ENCODE data around the gene HBB. TPM values are rescaled to one million over a fixed set of nuclear protein-coding genes. Genes with fewer than 3 reads are reported as not detected.

HBB gene
- total RNA-seq, 1 donor from 2014 or later: not detected

DNA sequence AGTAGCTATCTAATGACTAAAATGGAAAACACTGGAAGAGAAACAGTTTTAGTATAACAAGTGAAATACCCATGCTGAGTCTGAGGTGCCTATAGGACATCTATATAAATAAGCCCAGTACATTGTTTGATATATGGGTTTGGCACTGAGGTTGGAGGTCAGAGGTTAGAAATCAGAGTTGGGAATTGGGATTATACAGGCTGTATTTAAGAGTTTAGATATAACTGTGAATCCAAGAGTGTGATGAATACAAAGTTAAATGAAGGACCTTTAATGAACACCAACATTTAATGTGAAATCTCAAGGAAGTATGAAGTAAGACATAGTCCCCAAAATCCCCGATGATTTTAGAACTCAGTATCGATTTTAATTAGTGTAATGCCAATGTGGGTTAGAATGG is 10.5 kb upstream of the HBB start:
- Mint-ChIP-seq H3K4me3 (no peak overlapping the region), H3K27ac (no peak overlapping the region), H3K9me3 (no peaks in the 10 kb centered on the region), H3K36me3 (no peaks in the 10 kb centered on the region), H3K27me3 (ENCODE audit: insufficient read depth, low read depth) (peaks cover 2% of the 10 kb centered on the region), H3K4me1 (no peaks in the 10 kb centered on the region)
- TF ChIP-seq EZH2phosphoT487 (IDR thresholded peaks at IDR 0.05) (no peak), EZH2 (IDR thresholded peaks at IDR 0.05) (no peak)
- TF ChIP-seq, protein P1, sequence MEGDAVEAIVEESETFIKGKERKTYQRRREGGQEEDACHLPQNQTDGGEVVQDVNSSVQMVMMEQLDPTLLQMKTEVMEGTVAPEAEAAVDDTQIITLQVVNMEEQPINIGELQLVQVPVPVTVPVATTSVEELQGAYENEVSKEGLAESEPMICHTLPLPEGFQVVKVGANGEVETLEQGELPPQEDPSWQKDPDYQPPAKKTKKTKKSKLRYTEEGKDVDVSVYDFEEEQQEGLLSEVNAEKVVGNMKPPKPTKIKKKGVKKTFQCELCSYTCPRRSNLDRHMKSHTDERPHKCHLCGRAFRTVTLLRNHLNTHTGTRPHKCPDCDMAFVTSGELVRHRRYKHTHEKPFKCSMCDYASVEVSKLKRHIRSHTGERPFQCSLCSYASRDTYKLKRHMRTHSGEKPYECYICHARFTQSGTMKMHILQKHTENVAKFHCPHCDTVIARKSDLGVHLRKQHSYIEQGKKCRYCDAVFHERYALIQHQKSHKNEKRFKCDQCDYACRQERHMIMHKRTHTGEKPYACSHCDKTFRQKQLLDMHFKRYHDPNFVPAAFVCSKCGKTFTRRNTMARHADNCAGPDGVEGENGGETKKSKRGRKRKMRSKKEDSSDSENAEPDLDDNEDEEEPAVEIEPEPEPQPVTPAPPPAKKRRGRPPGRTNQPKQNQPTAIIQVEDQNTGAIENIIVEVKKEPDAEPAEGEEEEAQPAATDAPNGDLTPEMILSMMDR (IDR thresholded peaks at IDR 0.05): no peak
- Histone ChIP-seq H3K4me2 (no peak overlapping the region), H3K4me1 (no peaks in the 10 kb centered on the region), H3K36me3 (no peaks in the 10 kb centered on the region), H3K79me2 (ENCODE audit: low read depth) (no peaks in the 10 kb centered on the region), H3F3A (ENCODE audit: low read depth) (no peaks in the 10 kb centered on the region), H3K9ac (no peak overlapping the region), H3K9me3 (ENCODE audit: low read depth) (no peaks in the 10 kb centered on the region), H2AFZ (replicated peaks) (no peak overlapping the region), H3K27me3 (no peaks in the 10 kb centered on the region), H3K4me3 (no peak overlapping the region), H3K27ac (no peak overlapping the region), H4K20me1 (ENCODE audit: low read depth) (no peaks in the 10 kb centered on the region)
- DNase-seq (ENCODE audit: low spot score): no peak

- no peak overlapping the region for H3K4me3 ChIP-seq
- no peak for DNase-seq (ENCODE audit: low spot score)
- H3K9me3 ChIP-seq (ENCODE audit: low read depth): no peaks in the 10 kb centered on the region
- no peak overlapping the region for H3K4me2 ChIP-seq
- no peaks in the 10 kb centered on the region for H3K36me3 Mint-ChIP-seq
- H3K9ac ChIP-seq: no peak overlapping the region
- H3F3A ChIP-seq (ENCODE audit: low read depth): no peaks in the 10 kb centered on the region
- peaks cover 2% of the 10 kb centered on the region for H3K27me3 Mint-ChIP-seq (ENCODE audit: insufficient read depth, low read depth)
- H2AFZ ChIP-seq (replicated peaks): no peak overlapping the region
- no peaks in the 10 kb centered on the region for H3K36me3 ChIP-seq
- no peak overlapping the region for H3K27ac Mint-ChIP-seq
- no peaks in the 10 kb centered on the region for H3K79me2 ChIP-seq (ENCODE audit: low read depth)
- no peaks in the 10 kb centered on the region for H4K20me1 ChIP-seq (ENCODE audit: low read depth)
- no peak overlapping the region for H3K27ac ChIP-seq
- H3K4me1 Mint-ChIP-seq: no peaks in the 10 kb centered on the region
- no peaks in the 10 kb centered on the region for H3K4me1 ChIP-seq
- TF ChIP-seq EZH2phosphoT487 (IDR thresholded peaks at IDR 0.05) (no peak), EZH2 (IDR thresholded peaks at IDR 0.05) (no peak)
- TF ChIP-seq, protein P1 (IDR thresholded peaks at IDR 0.05): no peak
- no peaks in the 10 kb centered on the region for H3K27me3 ChIP-seq
- no peak overlapping the region for H3K4me3 Mint-ChIP-seq
- H3K9me3 Mint-ChIP-seq: no peaks in the 10 kb centered on the region
Observed at GRCh38 chr11:5235364-5236095, 8.7 kb upstream of the HBB start.

DNA sequence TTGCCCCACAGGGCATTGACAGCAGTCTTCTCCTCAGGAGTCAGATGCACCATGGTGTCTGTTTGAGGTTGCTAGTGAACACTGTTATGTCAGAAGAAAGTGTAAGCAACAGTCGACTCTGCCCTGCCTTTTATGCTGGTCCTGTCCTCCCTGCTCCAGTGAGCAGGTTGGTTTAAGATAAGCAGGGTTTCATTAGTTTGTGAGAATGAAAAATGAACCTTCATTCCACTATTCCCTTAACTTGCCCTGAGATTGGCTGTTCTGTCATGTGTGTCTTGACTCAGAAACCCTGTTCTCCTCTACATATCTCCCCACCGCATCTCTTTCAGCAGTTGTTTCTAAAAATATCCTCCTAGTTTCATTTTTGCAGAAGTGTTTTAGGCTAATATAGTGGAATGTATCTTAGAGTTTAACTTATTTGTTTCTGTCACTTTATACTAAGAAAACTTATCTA is 7.5 kb upstream of the HBB start, which contains the start of gene HBD:
Gene HBD (minus strand): TSS at position 103 of the 454 bp plus-strand sequence. CDS start 50 bp downstream, at position 53.
- TF ChIP-seq, protein P1 (IDR thresholded peaks at IDR 0.05): no peak
- TF ChIP-seq EZH2 (IDR thresholded peaks at IDR 0.05): no peak
- TF ChIP-seq EZH2phosphoT487 (IDR thresholded peaks at IDR 0.05): no peak
- Histone ChIP-seq H3K4me2 (no peak within 1 kb of the TSS), H3K27me3 (no peaks in the 10 kb centered on the region), H3K4me3 (no peak within 1 kb of the TSS), H3K9me3 (ENCODE audit: low read depth) (no peaks in the 10 kb centered on the region), H3K36me3 (no peaks in the 10 kb centered on the region), H3K27ac (no peak within 1 kb of the TSS), H3K4me1 (no peaks in the 10 kb centered on the region), H3K79me2 (ENCODE audit: low read depth) (no peaks in the 10 kb centered on the region), H3F3A (ENCODE audit: low read depth) (no peaks in the 10 kb centered on the region), H4K20me1 (ENCODE audit: low read depth) (no peaks in the 10 kb centered on the region), H2AFZ (replicated peaks) (no peak within 1 kb of the TSS), H3K9ac (no peak within 1 kb of the TSS)
- no peak for DNase-seq (ENCODE audit: low spot score)
- H3K4me1 Mint-ChIP-seq: no peaks in the 10 kb centered on the region
- no peak within 1 kb of the TSS for H3K27ac Mint-ChIP-seq
- H3K27me3 Mint-ChIP-seq (ENCODE audit: insufficient read depth, low read depth): peaks cover 2% of the 10 kb centered on the region
- no peaks in the 10 kb centered on the region for H3K9me3 Mint-ChIP-seq
- H3K36me3 Mint-ChIP-seq: no peaks in the 10 kb centered on the region
- no peak within 1 kb of the TSS for H3K4me3 Mint-ChIP-seq

All from neural progenitor cell (in vitro differentiated cells).